H1 (cell line): ENCODE data around the gene LRBA. TPM values are rescaled to one million over a fixed set of nuclear protein-coding genes. Genes with fewer than 3 reads are reported as not detected.

Experiments used
- CTCF ChIA-PET: fragments of 300-600 bp; sonication (Branson Sonifier 250); formaldehyde crosslinking; loops from one replicate; lab custom pipeline; 2021; ENCODE audit not compliant: partially characterized antibody; lab: Charles Lee
- POLR2A ChIA-PET: fragments of 300-600 bp; sonication (Branson Sonifier 250); formaldehyde crosslinking; loops from one replicate; lab custom pipeline; 2021; ENCODE audit warnings: inconsistent platforms; ENCODE audit not compliant: partially characterized antibody; lab: Charles Lee
- DNase-seq, 2 experiments: peaks; one replicate each; pipeline versions ENCODE4 v3.0.0 to v3.0.0-alpha.2; 2010 to 2022; ENCODE audit warnings: low spot score in 2 of 2, low read depth in 1 of 2, mixed read lengths in 1 of 2
- FAIRE-seq: peaks from 2 replicates; lab custom pipeline; 2011; peaks lifted over from hg19 to GRCh38; lab: Jason Lieb, UNC
- H2AFZ ChIP-seq: 2 replicates; pipeline ENCODE4 v1.8.1; 2012; ENCODE audit warnings: low read length, inconsistent platforms
- H2AK5ac ChIP-seq: 2 replicates; pipeline ENCODE4 v1.6.1; 2013; ENCODE audit warnings: low read depth, low read length
- H2BK120ac ChIP-seq: replicated peaks from 2 replicates; pipeline ENCODE3; 2013; ENCODE audit warnings: low read depth, low read length, inconsistent platforms
- H2BK12ac ChIP-seq: 2 replicates; pipeline ENCODE4 v1.6.1; 2013; ENCODE audit warnings: low read depth, low read length
- H2BK15ac ChIP-seq: 2 replicates; pipeline ENCODE4 v1.6.1; 2013; ENCODE audit warnings: low read length
- H2BK20ac ChIP-seq: 2 replicates; pipeline ENCODE4 v1.6.1; 2013; ENCODE audit warnings: low read length
- H2BK5ac ChIP-seq: 2 replicates; pipeline ENCODE4 v1.6.1; 2013; ENCODE audit warnings: low read depth, low read length
- H3K14ac ChIP-seq: 2 replicates; pipeline ENCODE4 v1.6.1; 2013; ENCODE audit warnings: inconsistent platforms; ENCODE audit not compliant: insufficient read length
- H3K18ac ChIP-seq: 2 replicates; pipeline ENCODE4 v1.6.1; 2013; ENCODE audit warnings: low read length; ENCODE audit errors: extremely low read depth
- H3K23ac ChIP-seq: 2 replicates; pipeline ENCODE4 v1.6.1; 2013; ENCODE audit warnings: inconsistent platforms; ENCODE audit not compliant: insufficient read length
- H3K23me2 ChIP-seq: 2 replicates; pipeline ENCODE4 v1.6.1; 2013; ENCODE audit warnings: low read depth, low read length
- H3K27ac ChIP-seq: 2 replicates; pipeline ENCODE4 v1.6.1; 2011; ENCODE audit warnings: low read depth, low read length, inconsistent platforms
- H3K27me3 ChIP-seq, 4 experiments: replicated peaks in 1 of 4; 1 replicate in 1 of 4; 2 replicates in 3 of 4; pipeline versions ENCODE4 v1.6.1 to v1.8.1; 2011 to 2013; ENCODE audit warnings: low read length in 3 of 4, mild to moderate bottlenecking in 3 of 4, inconsistent platforms in 2 of 4, mixed read lengths in 2 of 4, moderate library complexity in 1 of 4; ENCODE audit not compliant: control insufficient read depth in 3 of 4, insufficient read depth in 3 of 4; ENCODE audit errors: extremely low read depth in 1 of 4
- H3K36me3 ChIP-seq, 4 experiments: 2 replicates each; pipeline versions ENCODE4 v1.6.1 to v1.8.1; 2011 to 2013; ENCODE audit warnings: mild to moderate bottlenecking in 4 of 4, low read length in 3 of 4, moderate library complexity in 2 of 4, control low read depth in 1 of 4, inconsistent platforms in 1 of 4; ENCODE audit not compliant: insufficient read depth in 4 of 4, control insufficient read depth in 2 of 4
- H3K4ac ChIP-seq: replicated peaks from 2 replicates; pipeline ENCODE3; 2013; ENCODE audit warnings: low read length, low read depth, mixed read lengths, inconsistent platforms; ENCODE audit not compliant: insufficient read length
- H3K4me1 ChIP-seq, 4 experiments: replicated peaks in 1 of 4; 1 replicate in 1 of 4; 2 replicates in 3 of 4; pipeline versions ENCODE4 v1.6.1 to v1.8.1; 2011 to 2013; ENCODE audit warnings: low read length in 3 of 4, inconsistent platforms in 2 of 4, mixed read lengths in 1 of 4; ENCODE audit not compliant: insufficient read depth in 4 of 4, control insufficient read depth in 3 of 4
- H3K4me2 ChIP-seq, 2 experiments: 2 replicates each; pipeline versions ENCODE4 v1.6.1 to v1.8.1; 2011 to 2013; ENCODE audit warnings: low read depth in 2 of 2, low read length in 2 of 2, control low read depth in 1 of 2, inconsistent platforms in 1 of 2, mild to moderate bottlenecking in 1 of 2; ENCODE audit not compliant: insufficient read depth in 1 of 2
- H3K4me3 ChIP-seq, 4 experiments: fragments of 200-600, 300-600 bp in 1 of 4; sonication (generic), shearing (Covaris generic), sonication (Bioruptor Twin) in 1 of 4; 2 replicates each; pipeline versions ENCODE4 v1.5.1 to v1.8.1; 2011 to 2016; ENCODE audit warnings: low read length in 4 of 4, low read depth in 3 of 4, control low read depth in 2 of 4, inconsistent platforms in 2 of 4, mild to moderate bottlenecking in 2 of 4, mixed read lengths in 1 of 4, moderate library complexity in 1 of 4; ENCODE audit not compliant: insufficient read depth in 2 of 4; ENCODE audit errors: extremely low read depth in 1 of 4
- H3K56ac ChIP-seq: replicated peaks from 2 replicates; pipeline ENCODE3; 2013; ENCODE audit warnings: low read depth, mild to moderate bottlenecking, mixed read lengths, low read length, inconsistent platforms; ENCODE audit not compliant: insufficient read length
- H3K79me1 ChIP-seq: 2 replicates; pipeline ENCODE4 v1.6.1; 2013; ENCODE audit warnings: low read depth, low read length, control low read depth
- H3K79me2 ChIP-seq, 2 experiments: 2 replicates each; pipeline versions ENCODE4 v1.6.1 to v1.8.1; 2012 to 2013; ENCODE audit warnings: low read length in 2 of 2, mild to moderate bottlenecking in 2 of 2, inconsistent platforms in 1 of 2; ENCODE audit not compliant: insufficient read depth in 2 of 2, control insufficient read depth in 1 of 2
- H3K9ac ChIP-seq, 4 experiments: replicated peaks in 1 of 4; 1 replicate in 1 of 4; 2 replicates in 3 of 4; pipeline versions ENCODE4 v1.6.1 to v1.8.1; 2011 to 2013; ENCODE audit warnings: low read depth in 3 of 4, low read length in 3 of 4, control low read depth in 2 of 4, mild to moderate bottlenecking in 2 of 4, moderate library complexity in 2 of 4, inconsistent platforms in 1 of 4; ENCODE audit errors: extremely low read depth in 1 of 4
- H3K9me3 ChIP-seq, 2 experiments: 2 replicates each; pipeline versions ENCODE4 v1.6.1 to v1.8.1; 2012 to 2013; ENCODE audit warnings: mild to moderate bottlenecking in 2 of 2, moderate library complexity in 2 of 2, control low read depth in 1 of 2, inconsistent platforms in 1 of 2, low read depth in 1 of 2, low read length in 1 of 2, mixed read lengths in 1 of 2; ENCODE audit not compliant: insufficient read depth in 2 of 2
- H4K20me1 ChIP-seq, 2 experiments: replicated peaks in 1 of 2; 2 replicates each; pipeline versions ENCODE3 to v1.8.1; 2011 to 2013; ENCODE audit warnings: inconsistent platforms in 2 of 2, low read length in 2 of 2, mild to moderate bottlenecking in 1 of 2; ENCODE audit not compliant: insufficient read depth in 2 of 2, control insufficient read depth in 1 of 2
- H4K5ac ChIP-seq: 2 replicates; pipeline ENCODE4 v1.6.1; 2013; ENCODE audit warnings: low read length, low read depth, mixed read lengths, inconsistent platforms; ENCODE audit not compliant: insufficient read length
- H4K8ac ChIP-seq: 2 replicates; pipeline ENCODE4 v1.8.0; 2013; ENCODE audit warnings: mild to moderate bottlenecking, moderate library complexity, low read length, inconsistent platforms; ENCODE audit not compliant: insufficient read depth; ENCODE audit errors: extremely low read depth
- H4K91ac ChIP-seq: replicated peaks from 2 replicates; pipeline ENCODE3; 2013; ENCODE audit warnings: low read length, mixed read lengths, inconsistent platforms; ENCODE audit not compliant: insufficient read length
- BACH1 ChIP-seq: IDR thresholded peaks from 2 replicates; pipeline ENCODE4 v1.6.1; 2012; ENCODE audit warnings: low read length, improper control_type of control experiment
- CHD1 ChIP-seq: IDR thresholded peaks from 2 replicates; pipeline ENCODE4 v1.6.1; 2012; ENCODE audit warnings: low read depth, low read length, improper control_type of control experiment
- EGR1 ChIP-seq: IDR thresholded peaks from 2 replicates; pipeline ENCODE4 v1.6.1; 2011; ENCODE audit warnings: low read depth, low read length, borderline replicate concordance
- EZH2 ChIP-seq: fragments of 200-600 bp; sonication (generic); IDR thresholded peaks from 2 replicates; pipeline ENCODE4 v1.7.1; 2012; ENCODE audit warnings: low read depth, mild to moderate bottlenecking, moderate library complexity, low read length, inconsistent platforms; ENCODE audit not compliant: severe bottlenecking
- HDAC2 ChIP-seq, 2 experiments: fragments of 300-600 bp in 1 of 2; sonication (generic) in 1 of 2; IDR thresholded peaks; 2 replicates each; pipeline ENCODE4 v1.6.1; 2011 to 2012; ENCODE audit warnings: low read depth in 2 of 2, low read length in 2 of 2, mild to moderate bottlenecking in 2 of 2, moderate library complexity in 2 of 2, borderline replicate concordance in 1 of 2, inconsistent platforms in 1 of 2
- HDAC6 ChIP-seq: IDR thresholded peaks from one replicate; pipeline ENCODE4 v1.7.1; 2012; ENCODE audit warnings: low read depth, mild to moderate bottlenecking, inconsistent platforms, low read length, moderate library complexity
- KDM1A ChIP-seq: fragments of 200-600, 300-600 bp; sonication (generic); IDR thresholded peaks from 2 replicates; pipeline ENCODE4 v1.7.1; 2016; ENCODE audit warnings: mild to moderate bottlenecking, low read length, borderline replicate concordance
- PHF8 ChIP-seq: fragments of 200-600 bp; sonication (generic); conservative IDR thresholded peaks from 2 replicates; pipeline ENCODE4 v1.7.1; 2012; ENCODE audit warnings: low read depth, mild to moderate bottlenecking, inconsistent platforms, low read length, moderate library complexity
- POU5F1 ChIP-seq: IDR thresholded peaks from 2 replicates; pipeline ENCODE4 v1.6.1; 2011; ENCODE audit warnings: low read depth, mild to moderate bottlenecking, low read length, moderate library complexity
- SP2 ChIP-seq: IDR thresholded peaks from 2 replicates; pipeline ENCODE4 v1.6.1; 2012; ENCODE audit warnings: mild to moderate bottlenecking, low read length, inconsistent platforms
- TAF7 ChIP-seq: optimal IDR thresholded peaks from 2 replicates; pipeline ENCODE3; 2011; ENCODE audit warnings: low read depth, mild to moderate bottlenecking, inconsistent platforms, low read length, moderate library complexity, borderline replicate concordance
- TBP ChIP-seq: IDR thresholded peaks from 2 replicates; pipeline ENCODE4 v1.6.1; 2011; ENCODE audit warnings: low read depth, low read length, improper control_type of control experiment
- WGBS, 2 experiments: shearing (Covaris generic) in 1 of 2; methylation state at CpG; one replicate each; pipeline versions ENCODE4 v1.1.6 to v1.1.7; 2013 to 2015; ENCODE audit warnings: low lambda C conversion rate in 2 of 2, mixed read lengths in 2 of 2, inconsistent platforms in 1 of 2, low coverage in 1 of 2, missing lambda C conversion rate in 1 of 2; ENCODE audit not compliant: insufficient replicate concordance in 2 of 2, insufficient coverage in 1 of 2, insufficient read length in 1 of 2; ENCODE audit errors: extremely low coverage in 1 of 2, missing lambda C conversion rate in 1 of 2; 5-methylcytosine and 5-hydroxymethylcytosine counted together
- polyA plus RNA-seq, 7 experiments: library from polyadenylated mRNA; depleted of rRNA in 3 of 7; stranded (reverse) in 5 of 7; unstranded in 2 of 7; fragments of >200 nt in 5 of 7; fragments of 200-250 nt in 2 of 7; gene quantifications; 1 replicate in 5 of 7; 2 replicates in 1 of 7; 4 replicates in 1 of 7; pipeline versions ENCODE4 v1.2.1 to v1.2.3, GENCODE V29; 2011 to 2013; ENCODE audit warnings: missing spikeins in 2 of 7, mixed read lengths in 2 of 7
- total RNA-seq: library from RNA; stranded (reverse); fragmentation: NEBNext Ultra II Directional; extraction: Animal tissue kit (Norgen Biotek cat#: 25700); gene quantifications from 2 replicates; pipeline ENCODE4 v1.2.1, GENCODE V29; 2021
- TF ChIP-seq, protein P1 (sequence below): IDR thresholded peaks from 2 replicates; pipeline ENCODE4 v1.6.1; 2012; ENCODE audit warnings: low read length, inconsistent platforms

Gene LRBA
- total and polyA plus RNA-seq, 2 of the 8 experiments (the other 6 are each of a cell fraction or from before 2014, with no cell fraction given) = 54.6 to 83.2 TPM

DNA sequence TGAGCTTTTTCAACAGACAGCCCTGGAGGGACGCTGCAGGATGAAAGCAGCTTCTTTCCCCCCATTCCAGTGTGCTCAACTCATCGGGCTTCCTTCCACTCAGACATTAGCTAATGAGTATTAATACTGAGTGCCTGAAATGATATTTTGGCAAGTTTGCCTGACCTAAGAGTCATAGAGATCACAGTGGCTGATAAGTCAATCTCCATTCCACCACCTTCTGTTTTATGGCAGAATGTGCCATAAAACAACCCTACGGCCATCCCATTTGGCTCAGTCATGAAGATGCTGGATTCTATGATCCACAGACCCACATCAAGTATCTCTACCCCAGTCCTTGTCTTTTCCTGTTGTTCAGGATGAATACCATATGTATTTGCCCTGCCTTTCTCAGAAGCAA lies 481.4 kb downstream of the LRBA start:
- H3K36me3 ChIP-seq = no peaks in the 10 kb centered on the region
- no peak overlapping the region for H3K18ac ChIP-seq
- H2BK120ac ChIP-seq = no peak overlapping the region
- no peak overlapping the region for H4K5ac ChIP-seq
- no peaks in the 10 kb centered on the region for H3K23me2 ChIP-seq
- CTCF ChIA-PET = no interaction called here
- no peaks in the 10 kb centered on the region for H4K20me1 ChIP-seq
- no peak overlapping the region for H3K23ac ChIP-seq
- peaks cover 0 to 3% (median 0%) of the 10 kb centered on the region in 4 experiments; a peak in 1 of 7 replicates for H3K4me1 ChIP-seq
- H3K27ac ChIP-seq = no peak overlapping the region
- H3K9ac ChIP-seq = no peak overlapping the region
- H3K4me3 ChIP-seq = no peak overlapping the region
- H3K56ac ChIP-seq = no peak overlapping the region
- H3K79me2 ChIP-seq = no peaks in the 10 kb centered on the region
- no peaks in the 10 kb centered on the region for H3K9me3 ChIP-seq
- no peak overlapping the region for H4K91ac ChIP-seq
- POLR2A ChIA-PET = no interaction called here
- no peak overlapping the region for H3K4me2 ChIP-seq
- no peak overlapping the region for H4K8ac ChIP-seq
- H3K14ac ChIP-seq = no peak overlapping the region
- H3K79me1 ChIP-seq = no peaks in the 10 kb centered on the region
- no peaks in the 10 kb centered on the region for H3K27me3 ChIP-seq
- H2BK15ac ChIP-seq = no peak overlapping the region
- no peak overlapping the region for H2BK12ac ChIP-seq
- FAIRE-seq (no peak), DNase-seq (no peak)
- no peak overlapping the region for H2AFZ ChIP-seq
- no peak overlapping the region for H3K4ac ChIP-seq
- H2BK20ac ChIP-seq = no peak overlapping the region
- WGBS, 2 experiments = 94% methylated on average over 3 of the region's 3 CpGs; no CpG with 5 or more reads in 1 of the 2 experiments
- H2AK5ac ChIP-seq = no peak overlapping the region
- H2BK5ac ChIP-seq = no peak overlapping the region
- TF ChIP-seq HDAC6 = no peak
- TF ChIP-seq KDM1A = no peak
- TF ChIP-seq POU5F1 = no peak
- no peak for TF ChIP-seq EGR1
- TF ChIP-seq TBP = no peak
- no peak for TF ChIP-seq PHF8
- no peak for TF ChIP-seq SP2
- TF ChIP-seq HDAC2 (IDR thresholded peaks at IDR 0.05; ENCODE audit: borderline replicate concordance in 1 of 2, low read depth in 2 of 2, low read length in 2 of 2) = no peak
- no peak for TF ChIP-seq TAF7
- no peak for TF ChIP-seq BACH1
- no peak for TF ChIP-seq EZH2
- TF ChIP-seq CHD1 = no peak
- TF ChIP-seq, protein P1, sequence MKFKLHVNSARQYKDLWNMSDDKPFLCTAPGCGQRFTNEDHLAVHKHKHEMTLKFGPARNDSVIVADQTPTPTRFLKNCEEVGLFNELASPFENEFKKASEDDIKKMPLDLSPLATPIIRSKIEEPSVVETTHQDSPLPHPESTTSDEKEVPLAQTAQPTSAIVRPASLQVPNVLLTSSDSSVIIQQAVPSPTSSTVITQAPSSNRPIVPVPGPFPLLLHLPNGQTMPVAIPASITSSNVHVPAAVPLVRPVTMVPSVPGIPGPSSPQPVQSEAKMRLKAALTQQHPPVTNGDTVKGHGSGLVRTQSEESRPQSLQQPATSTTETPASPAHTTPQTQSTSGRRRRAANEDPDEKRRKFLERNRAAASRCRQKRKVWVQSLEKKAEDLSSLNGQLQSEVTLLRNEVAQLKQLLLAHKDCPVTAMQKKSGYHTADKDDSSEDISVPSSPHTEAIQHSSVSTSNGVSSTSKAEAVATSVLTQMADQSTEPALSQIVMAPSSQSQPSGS = no peak
